H1 (cell line): ENCODE data around the gene RBBP5. TPM values are rescaled to one million over a fixed set of nuclear protein-coding genes. Genes with fewer than 3 reads are reported as not detected.

Experiments used
- CTCF ChIA-PET: fragments of 300-600 bp; sonication (Branson Sonifier 250); formaldehyde crosslinking; loops from one replicate; lab custom pipeline; 2021; ENCODE audit not compliant: partially characterized antibody; lab: Charles Lee
- POLR2A ChIA-PET: fragments of 300-600 bp; sonication (Branson Sonifier 250); formaldehyde crosslinking; loops from one replicate; lab custom pipeline; 2021; ENCODE audit warnings: inconsistent platforms; ENCODE audit not compliant: partially characterized antibody; lab: Charles Lee
- DNase-seq, 2 experiments: peaks; one replicate each; pipeline versions ENCODE4 v3.0.0 to v3.0.0-alpha.2; 2010 to 2022; ENCODE audit warnings: low spot score in 2 of 2, low read depth in 1 of 2, mixed read lengths in 1 of 2
- FAIRE-seq: peaks from 2 replicates; lab custom pipeline; 2011; peaks lifted over from hg19 to GRCh38; lab: Jason Lieb, UNC
- H2AFZ ChIP-seq: 2 replicates; pipeline ENCODE4 v1.8.1; 2012; ENCODE audit warnings: low read length, inconsistent platforms
- H2AK5ac ChIP-seq: 2 replicates; pipeline ENCODE4 v1.6.1; 2013; ENCODE audit warnings: low read depth, low read length
- H2BK120ac ChIP-seq: replicated peaks from 2 replicates; pipeline ENCODE3; 2013; ENCODE audit warnings: low read depth, low read length, inconsistent platforms
- H2BK12ac ChIP-seq: 2 replicates; pipeline ENCODE4 v1.6.1; 2013; ENCODE audit warnings: low read depth, low read length
- H2BK15ac ChIP-seq: 2 replicates; pipeline ENCODE4 v1.6.1; 2013; ENCODE audit warnings: low read length
- H2BK20ac ChIP-seq: 2 replicates; pipeline ENCODE4 v1.6.1; 2013; ENCODE audit warnings: low read length
- H2BK5ac ChIP-seq: 2 replicates; pipeline ENCODE4 v1.6.1; 2013; ENCODE audit warnings: low read depth, low read length
- H3K14ac ChIP-seq: 2 replicates; pipeline ENCODE4 v1.6.1; 2013; ENCODE audit warnings: inconsistent platforms; ENCODE audit not compliant: insufficient read length
- H3K18ac ChIP-seq: 2 replicates; pipeline ENCODE4 v1.6.1; 2013; ENCODE audit warnings: low read length; ENCODE audit errors: extremely low read depth
- H3K23ac ChIP-seq: 2 replicates; pipeline ENCODE4 v1.6.1; 2013; ENCODE audit warnings: inconsistent platforms; ENCODE audit not compliant: insufficient read length
- H3K23me2 ChIP-seq: 2 replicates; pipeline ENCODE4 v1.6.1; 2013; ENCODE audit warnings: low read depth, low read length
- H3K27ac ChIP-seq: 2 replicates; pipeline ENCODE4 v1.6.1; 2011; ENCODE audit warnings: low read depth, low read length, inconsistent platforms
- H3K27me3 ChIP-seq, 4 experiments: replicated peaks in 1 of 4; 1 replicate in 1 of 4; 2 replicates in 3 of 4; pipeline versions ENCODE4 v1.6.1 to v1.8.1; 2011 to 2013; ENCODE audit warnings: low read length in 3 of 4, mild to moderate bottlenecking in 3 of 4, inconsistent platforms in 2 of 4, mixed read lengths in 2 of 4, moderate library complexity in 1 of 4; ENCODE audit not compliant: control insufficient read depth in 3 of 4, insufficient read depth in 3 of 4; ENCODE audit errors: extremely low read depth in 1 of 4
- H3K36me3 ChIP-seq, 4 experiments: 2 replicates each; pipeline versions ENCODE4 v1.6.1 to v1.8.1; 2011 to 2013; ENCODE audit warnings: mild to moderate bottlenecking in 4 of 4, low read length in 3 of 4, moderate library complexity in 2 of 4, control low read depth in 1 of 4, inconsistent platforms in 1 of 4; ENCODE audit not compliant: insufficient read depth in 4 of 4, control insufficient read depth in 2 of 4
- H3K4ac ChIP-seq: replicated peaks from 2 replicates; pipeline ENCODE3; 2013; ENCODE audit warnings: low read length, low read depth, mixed read lengths, inconsistent platforms; ENCODE audit not compliant: insufficient read length
- H3K4me1 ChIP-seq, 4 experiments: replicated peaks in 1 of 4; 1 replicate in 1 of 4; 2 replicates in 3 of 4; pipeline versions ENCODE4 v1.6.1 to v1.8.1; 2011 to 2013; ENCODE audit warnings: low read length in 3 of 4, inconsistent platforms in 2 of 4, mixed read lengths in 1 of 4; ENCODE audit not compliant: insufficient read depth in 4 of 4, control insufficient read depth in 3 of 4
- H3K4me2 ChIP-seq, 2 experiments: 2 replicates each; pipeline versions ENCODE4 v1.6.1 to v1.8.1; 2011 to 2013; ENCODE audit warnings: low read depth in 2 of 2, low read length in 2 of 2, control low read depth in 1 of 2, inconsistent platforms in 1 of 2, mild to moderate bottlenecking in 1 of 2; ENCODE audit not compliant: insufficient read depth in 1 of 2
- H3K4me3 ChIP-seq, 4 experiments: fragments of 200-600, 300-600 bp in 1 of 4; sonication (generic), shearing (Covaris generic), sonication (Bioruptor Twin) in 1 of 4; 2 replicates each; pipeline versions ENCODE4 v1.5.1 to v1.8.1; 2011 to 2016; ENCODE audit warnings: low read length in 4 of 4, low read depth in 3 of 4, control low read depth in 2 of 4, inconsistent platforms in 2 of 4, mild to moderate bottlenecking in 2 of 4, mixed read lengths in 1 of 4, moderate library complexity in 1 of 4; ENCODE audit not compliant: insufficient read depth in 2 of 4; ENCODE audit errors: extremely low read depth in 1 of 4
- H3K56ac ChIP-seq: replicated peaks from 2 replicates; pipeline ENCODE3; 2013; ENCODE audit warnings: low read depth, mild to moderate bottlenecking, mixed read lengths, low read length, inconsistent platforms; ENCODE audit not compliant: insufficient read length
- H3K79me1 ChIP-seq: 2 replicates; pipeline ENCODE4 v1.6.1; 2013; ENCODE audit warnings: low read depth, low read length, control low read depth
- H3K79me2 ChIP-seq, 2 experiments: 2 replicates each; pipeline versions ENCODE4 v1.6.1 to v1.8.1; 2012 to 2013; ENCODE audit warnings: low read length in 2 of 2, mild to moderate bottlenecking in 2 of 2, inconsistent platforms in 1 of 2; ENCODE audit not compliant: insufficient read depth in 2 of 2, control insufficient read depth in 1 of 2
- H3K9ac ChIP-seq, 4 experiments: replicated peaks in 1 of 4; 1 replicate in 1 of 4; 2 replicates in 3 of 4; pipeline versions ENCODE4 v1.6.1 to v1.8.1; 2011 to 2013; ENCODE audit warnings: low read depth in 3 of 4, low read length in 3 of 4, control low read depth in 2 of 4, mild to moderate bottlenecking in 2 of 4, moderate library complexity in 2 of 4, inconsistent platforms in 1 of 4; ENCODE audit errors: extremely low read depth in 1 of 4
- H3K9me3 ChIP-seq, 2 experiments: 2 replicates each; pipeline versions ENCODE4 v1.6.1 to v1.8.1; 2012 to 2013; ENCODE audit warnings: mild to moderate bottlenecking in 2 of 2, moderate library complexity in 2 of 2, control low read depth in 1 of 2, inconsistent platforms in 1 of 2, low read depth in 1 of 2, low read length in 1 of 2, mixed read lengths in 1 of 2; ENCODE audit not compliant: insufficient read depth in 2 of 2
- H4K20me1 ChIP-seq, 2 experiments: replicated peaks in 1 of 2; 2 replicates each; pipeline versions ENCODE3 to v1.8.1; 2011 to 2013; ENCODE audit warnings: inconsistent platforms in 2 of 2, low read length in 2 of 2, mild to moderate bottlenecking in 1 of 2; ENCODE audit not compliant: insufficient read depth in 2 of 2, control insufficient read depth in 1 of 2
- H4K5ac ChIP-seq: 2 replicates; pipeline ENCODE4 v1.6.1; 2013; ENCODE audit warnings: low read length, low read depth, mixed read lengths, inconsistent platforms; ENCODE audit not compliant: insufficient read length
- H4K8ac ChIP-seq: 2 replicates; pipeline ENCODE4 v1.8.0; 2013; ENCODE audit warnings: mild to moderate bottlenecking, moderate library complexity, low read length, inconsistent platforms; ENCODE audit not compliant: insufficient read depth; ENCODE audit errors: extremely low read depth
- H4K91ac ChIP-seq: replicated peaks from 2 replicates; pipeline ENCODE3; 2013; ENCODE audit warnings: low read length, mixed read lengths, inconsistent platforms; ENCODE audit not compliant: insufficient read length
- BRCA1 ChIP-seq: IDR thresholded peaks from 2 replicates; pipeline ENCODE4 v1.6.1; 2012; ENCODE audit warnings: low read depth, low read length, improper control_type of control experiment
- HDAC2 ChIP-seq, 2 experiments: fragments of 300-600 bp in 1 of 2; sonication (generic) in 1 of 2; IDR thresholded peaks; 2 replicates each; pipeline ENCODE4 v1.6.1; 2011 to 2012; ENCODE audit warnings: low read depth in 2 of 2, low read length in 2 of 2, mild to moderate bottlenecking in 2 of 2, moderate library complexity in 2 of 2, borderline replicate concordance in 1 of 2, inconsistent platforms in 1 of 2
- JUND ChIP-seq: IDR thresholded peaks from 2 replicates; pipeline ENCODE4 v1.6.1; 2011; ENCODE audit warnings: mild to moderate bottlenecking, improper control_type of control experiment, low read length
- NRF1 ChIP-seq: IDR thresholded peaks from 2 replicates; pipeline ENCODE4 v1.6.1; 2011; ENCODE audit warnings: mild to moderate bottlenecking, low read depth, low read length, improper control_type of control experiment
- PHF8 ChIP-seq: fragments of 200-600 bp; sonication (generic); conservative IDR thresholded peaks from 2 replicates; pipeline ENCODE4 v1.7.1; 2012; ENCODE audit warnings: low read depth, mild to moderate bottlenecking, inconsistent platforms, low read length, moderate library complexity
- POLR2A ChIP-seq, 2 experiments: IDR thresholded peaks; 1 replicate in 1 of 2; 2 replicates in 1 of 2; pipeline ENCODE4 v1.6.1; 2011; ENCODE audit warnings: low read depth in 2 of 2, low read length in 2 of 2, mild to moderate bottlenecking in 2 of 2; ENCODE audit errors: control extremely low read depth in 1 of 2
- RFX5 ChIP-seq: IDR thresholded peaks from 2 replicates; pipeline ENCODE4 v1.6.1; 2011; ENCODE audit warnings: low read depth, low read length, improper control_type of control experiment, borderline replicate concordance
- RNF2 ChIP-seq: fragments of 200-900, 300-1000 bp; sonication (generic); IDR thresholded peaks from 2 replicates; pipeline ENCODE4 v1.7.1; 2016; ENCODE audit warnings: borderline replicate concordance, low read depth, mild to moderate bottlenecking, antibody characterized with exemption, low read length; ENCODE audit not compliant: poor library complexity, severe bottlenecking; ENCODE audit errors: missing control alignments
- SRF ChIP-seq: IDR thresholded peaks from 2 replicates; pipeline ENCODE4 v1.6.1; 2011; ENCODE audit warnings: mild to moderate bottlenecking, low read depth, low read length, moderate library complexity
- SUZ12 ChIP-seq: fragments of 200-600 bp; sonication (generic); IDR thresholded peaks from 2 replicates; pipeline ENCODE4 v1.6.1; 2012; ENCODE audit warnings: mild to moderate bottlenecking, inconsistent platforms, low read length, moderate library complexity, mixed read lengths
- YY1 ChIP-seq: IDR thresholded peaks from 2 replicates; pipeline ENCODE4 v1.6.1; 2011; ENCODE audit warnings: low read depth, mild to moderate bottlenecking, low read length
- WGBS, 2 experiments: shearing (Covaris generic) in 1 of 2; methylation state at CpG; one replicate each; pipeline versions ENCODE4 v1.1.6 to v1.1.7; 2013 to 2015; ENCODE audit warnings: low lambda C conversion rate in 2 of 2, mixed read lengths in 2 of 2, inconsistent platforms in 1 of 2, low coverage in 1 of 2, missing lambda C conversion rate in 1 of 2; ENCODE audit not compliant: insufficient replicate concordance in 2 of 2, insufficient coverage in 1 of 2, insufficient read length in 1 of 2; ENCODE audit errors: extremely low coverage in 1 of 2, missing lambda C conversion rate in 1 of 2; 5-methylcytosine and 5-hydroxymethylcytosine counted together
- polyA plus RNA-seq, 7 experiments: library from polyadenylated mRNA; depleted of rRNA in 3 of 7; stranded (reverse) in 5 of 7; unstranded in 2 of 7; fragments of >200 nt in 5 of 7; fragments of 200-250 nt in 2 of 7; gene quantifications; 1 replicate in 5 of 7; 2 replicates in 1 of 7; 4 replicates in 1 of 7; pipeline versions ENCODE4 v1.2.1 to v1.2.3, GENCODE V29; 2011 to 2013; ENCODE audit warnings: missing spikeins in 2 of 7, mixed read lengths in 2 of 7
- total RNA-seq: library from RNA; stranded (reverse); fragmentation: NEBNext Ultra II Directional; extraction: Animal tissue kit (Norgen Biotek cat#: 25700); gene quantifications from 2 replicates; pipeline ENCODE4 v1.2.1, GENCODE V29; 2021
- TF ChIP-seq, protein P1 (sequence below): IDR thresholded peaks from 2 replicates; pipeline ENCODE4 v1.6.1; 2011; ENCODE audit warnings: low read depth, mild to moderate bottlenecking, low read length; ENCODE audit not compliant: insufficient read depth

RBBP5 gene
- total and polyA plus RNA-seq, 2 of the 8 experiments (the other 6 are each of a cell fraction or from before 2014, with no cell fraction given), result 6.7 to 21.5 TPM

DNA sequence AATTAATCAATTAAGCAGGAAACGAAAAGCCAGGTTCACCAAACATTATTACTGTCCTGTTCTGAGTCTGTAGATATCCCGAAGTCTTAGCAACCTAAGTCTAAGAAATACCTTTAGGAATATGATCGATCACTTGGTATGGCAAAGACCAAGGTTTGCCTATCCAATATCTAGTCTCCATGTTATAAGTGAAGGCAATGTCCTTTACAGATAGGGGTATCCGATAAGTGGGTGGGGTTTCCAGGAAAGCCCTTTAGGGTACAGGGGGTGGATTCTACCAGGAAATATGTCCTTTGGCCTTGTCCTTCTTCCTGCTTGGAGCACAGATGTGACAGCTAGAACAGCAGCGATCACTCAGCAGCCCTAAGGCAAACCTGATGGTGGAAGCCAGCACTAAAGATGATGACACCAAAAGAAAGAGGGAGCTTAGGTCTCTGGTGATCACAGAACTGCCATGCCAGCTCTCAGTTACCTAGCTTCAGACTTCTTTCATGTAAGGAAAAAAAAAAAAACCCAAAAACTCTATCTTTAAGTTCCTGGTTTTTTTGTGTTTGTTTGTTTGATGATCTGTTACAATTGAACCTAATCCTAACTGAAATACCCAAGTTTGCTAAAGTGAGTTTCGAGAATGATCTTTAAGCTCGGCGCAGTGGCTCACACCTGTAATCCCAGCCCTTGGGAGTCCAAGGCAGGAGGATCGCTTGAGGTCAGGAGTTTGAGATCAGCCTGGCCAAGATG lies 48.9 kb upstream of the RBBP5 start:
- ChIA-PET CTCF (interaction anchor here (0.6 to 1.7 kb wide), 3 partner anchors 14 to 86 kb away, joined by 3 to 6 read pairs (median 5); no protein-coding TSS in a partner anchor), POLR2A (no interaction called here)
- Histone ChIP-seq H3K79me1 (no peaks in the 10 kb centered on the region), H4K5ac (no peak overlapping the region), H3K4me3 (no peak overlapping the region), H3K23ac (no peak overlapping the region), H3K9ac (no peak overlapping the region), H3K79me2 (no peaks in the 10 kb centered on the region), H2BK15ac (no peak overlapping the region), H3K36me3 (peaks cover 0 to 13% (median 3%) of the 10 kb centered on the region in 4 experiments; a peak in 2 of 8 replicates), H2AFZ (no peak overlapping the region), H4K91ac (no peak overlapping the region), H2BK12ac (no peak overlapping the region), H2BK5ac (no peak overlapping the region), H2BK20ac (no peak overlapping the region), H3K27ac (no peak overlapping the region), H4K20me1 (peaks cover 0 to 1% of the 10 kb centered on the region in 2 experiments), H3K4ac (no peak overlapping the region), H2BK120ac (no peak overlapping the region), H3K27me3 (no peaks in the 10 kb centered on the region), H2AK5ac (no peak overlapping the region), H3K9me3 (no peaks in the 10 kb centered on the region), H3K4me1 (no peaks in the 10 kb centered on the region), H3K18ac (no peak overlapping the region), H4K8ac (no peak overlapping the region), H3K4me2 (no peak overlapping the region), H3K23me2 (no peaks in the 10 kb centered on the region), H3K56ac (no peak overlapping the region), H3K14ac (no peak overlapping the region)
- 86% methylated on average over 9 of the region's 9 CpGs; no CpG with 5 or more reads in 1 of the 2 experiments for WGBS, 2 experiments
- no peak for FAIRE-seq
- no peak for DNase-seq
- TF ChIP-seq YY1 (no peak), HDAC2 (IDR thresholded peaks at IDR 0.05; ENCODE audit: borderline replicate concordance in 1 of 2, low read depth in 2 of 2, low read length in 2 of 2) (no peak), BRCA1 (no peak), RFX5 (no peak), NRF1 (no peak), POLR2A (IDR thresholded peaks at IDR 0.05; ENCODE audit: control extremely low read depth in 1 of 2, low read depth in 2 of 2, low read length in 2 of 2) (no peak), SRF (no peak), PHF8 (no peak), SUZ12 (no peak), RNF2 (no peak), JUND (no peak)
- TF ChIP-seq, protein P1, sequence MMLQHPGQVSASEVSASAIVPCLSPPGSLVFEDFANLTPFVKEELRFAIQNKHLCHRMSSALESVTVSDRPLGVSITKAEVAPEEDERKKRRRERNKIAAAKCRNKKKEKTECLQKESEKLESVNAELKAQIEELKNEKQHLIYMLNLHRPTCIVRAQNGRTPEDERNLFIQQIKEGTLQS, result no peak
